Vagina (tissue), 2 donors: ENCODE data around the gene ARHGAP31. TPM values are rescaled to one million over a fixed set of nuclear protein-coding genes. Genes with fewer than 3 reads are reported as not detected.
"Not testable (repeated sequence)": the region's sequence is repeated elsewhere in the genome, so short reads cannot be mapped to it uniquely, and the experiment has no call there.

Experiments used
- DNase-seq, 2 donors: peaks; one replicate each; pipeline ENCODE4 v3.0.0-alpha.2; 2017; ENCODE audit errors: extremely low spot score in 2 of 2
- H3K27ac ChIP-seq: fragments of 200-600 bp; sonication (generic); one replicate; pipeline ENCODE4 v1.5.1; 2019
- H3K27me3 ChIP-seq: fragments of 200-600 bp; sonication (generic); one replicate; pipeline ENCODE4 v1.5.1; 2019
- H3K36me3 ChIP-seq, 2 donors: fragments of 200-600 bp; sonication (generic); one replicate each; pipeline ENCODE4 v1.5.1; 2017 to 2019
- H3K4me1 ChIP-seq: fragments of 200-600 bp; sonication (generic); one replicate; pipeline ENCODE4 v1.5.1; 2019
- H3K4me3 ChIP-seq, 2 donors: fragments of 200-600 bp; sonication (generic); 1 replicate in 1 of 2; 2 replicates in 1 of 2; pipeline ENCODE4 v1.5.1; 2016 to 2019
- H3K9me3 ChIP-seq: fragments of 200-600 bp; sonication (generic); one replicate; pipeline ENCODE4 v1.5.1; 2019
- CTCF ChIP-seq, 3 experiments: fragments of 450-650 bp in 2 of 3; fragments of 200-600 bp in 1 of 3; sonication (generic) in 1 of 3; IDR thresholded peaks; one replicate each; pipeline ENCODE4 v1.5.1; 2017 to 2019; ENCODE audit warnings: antibody characterized with exemption in 3 of 3, mild to moderate bottlenecking in 2 of 3, moderate library complexity in 2 of 3
- POLR2A ChIP-seq, 2 donors: fragments of 450-650 bp; IDR thresholded peaks; one replicate each; pipeline ENCODE4 v1.6.1; 2017; ENCODE audit warnings: antibody characterized with exemption in 2 of 2, mild to moderate bottlenecking in 2 of 2, moderate library complexity in 2 of 2
- POLR2AphosphoS5 ChIP-seq, 2 donors: sonication (generic); formaldehyde crosslinking; IDR thresholded peaks; one replicate each; pipeline ENCODE4 v1.9.0; 2017; ENCODE audit warnings: antibody characterized with exemption in 2 of 2, mild to moderate bottlenecking in 2 of 2, low read depth in 1 of 2; ENCODE audit not compliant: insufficient read depth in 1 of 2
- intact Hi-C: fragments of 100-400 bp; cut with DNase I; formaldehyde crosslinking; loops from one replicate; pipeline ENCODE4 v1.15.1; 2023
- total RNA-seq: library from RNA; depleted of rRNA; stranded (reverse); fragments of >200 nt; gene quantifications from one replicate; pipeline ENCODE4 v1.2.3, GENCODE V29; 2016

Gene ARHGAP31
- total RNA-seq, 1 donor from 2014 or later, result 13.0 TPM

DNA sequence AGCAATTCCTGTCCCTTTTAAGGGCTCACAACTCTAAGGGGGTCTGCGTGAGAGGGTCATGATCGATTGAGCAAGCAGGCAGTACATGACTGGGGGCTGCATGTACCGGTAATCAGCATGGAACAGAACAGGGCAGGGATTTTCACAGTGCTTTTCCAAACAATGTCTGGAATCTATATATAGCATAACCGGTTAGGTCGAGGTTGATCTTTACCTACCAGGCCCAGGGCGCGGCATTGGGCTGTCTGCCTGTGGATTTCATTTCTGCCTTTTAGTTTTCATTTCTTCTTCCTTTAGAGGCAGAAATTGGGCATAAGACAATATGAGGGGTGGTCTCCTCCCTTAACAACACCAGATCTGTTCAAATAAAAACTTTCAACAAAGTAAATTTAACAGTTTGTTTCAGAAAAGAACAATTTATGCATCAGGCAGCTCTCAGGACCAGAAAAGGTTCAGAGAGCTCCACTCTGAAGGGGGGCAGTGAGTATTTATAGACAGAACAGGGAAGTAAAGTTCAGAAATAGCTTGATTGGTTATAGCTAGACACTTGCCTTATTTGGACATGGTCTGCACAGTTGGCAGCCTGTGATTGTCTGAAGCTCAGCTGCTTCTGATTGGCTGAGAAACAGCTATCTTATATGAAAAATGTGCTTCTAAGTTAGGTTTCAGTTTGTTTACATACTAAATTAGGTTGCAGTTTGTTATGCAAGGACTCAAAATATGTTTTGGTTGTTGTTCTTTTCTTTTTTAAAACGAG lies 36.4 kb upstream of the ARHGAP31 start:
- Histone ChIP-seq H3K27me3 (no peaks in the 10 kb centered on the region), H3K27ac (peak overlapping the region; percentile 33), H3K36me3 (no peaks in the 10 kb centered on the region), H3K4me1 (peaks cover 7% of the 10 kb centered on the region), H3K4me3 (no peak overlapping the region), H3K9me3 (no peaks in the 10 kb centered on the region)
- DNase-seq, result no peak
- intact Hi-C loops, result no loop called here
- TF ChIP-seq CTCF (IDR thresholded peaks at IDR 0.05) (no peak), POLR2A (IDR thresholded peaks at IDR 0.05) (no peak), POLR2AphosphoS5 (IDR thresholded peaks at IDR 0.05; ENCODE audit: insufficient read depth in 1 of 2, low read depth in 1 of 2) (no peak)

- no peaks in the 10 kb centered on the region for H3K27me3 ChIP-seq
- H3K9me3 ChIP-seq, result no peaks in the 10 kb centered on the region
- peaks cover 7% of the 10 kb centered on the region for H3K4me1 ChIP-seq
- no peak for DNase-seq
- H3K36me3 ChIP-seq, result no peaks in the 10 kb centered on the region
- intact Hi-C loops, result no loop called here
- H3K27ac ChIP-seq, result no peak overlapping the region
- TF ChIP-seq CTCF (IDR thresholded peaks at IDR 0.05), result no peak
- TF ChIP-seq POLR2AphosphoS5 (IDR thresholded peaks at IDR 0.05; ENCODE audit: insufficient read depth in 1 of 2, low read depth in 1 of 2), result no peak
- TF ChIP-seq POLR2A (IDR thresholded peaks at IDR 0.05), result no peak
- no peak overlapping the region for H3K4me3 ChIP-seq
These were observed 35.3 kb upstream of the ARHGAP31 start for GRCh38 chr3:119258915-119259314.

GRCh38 chr3:119259821-119260220 lies 34.4 kb upstream of the ARHGAP31 start:
- intact Hi-C loops, result no loop called here
- TF ChIP-seq POLR2A (IDR thresholded peaks at IDR 0.05), result no peak
- no peak for TF ChIP-seq CTCF (IDR thresholded peaks at IDR 0.05)
- TF ChIP-seq POLR2AphosphoS5 (IDR thresholded peaks at IDR 0.05; ENCODE audit: insufficient read depth in 1 of 2, low read depth in 1 of 2), result no peak

GRCh38 chr3:119261055-119261454 lies 33.1 kb upstream of the ARHGAP31 start:
- Histone ChIP-seq H3K27ac (no peak overlapping the region), H3K27me3 (no peaks in the 10 kb centered on the region), H3K4me1 (peaks cover 7% of the 10 kb centered on the region), H3K36me3 (no peaks in the 10 kb centered on the region), H3K4me3 (no peak overlapping the region), H3K9me3 (no peaks in the 10 kb centered on the region)
- intact Hi-C loops, result no loop called here
- no peak for DNase-seq
- TF ChIP-seq POLR2A (IDR thresholded peaks at IDR 0.05) (no peak), CTCF (IDR thresholded peaks at IDR 0.05) (no peak), POLR2AphosphoS5 (IDR thresholded peaks at IDR 0.05; ENCODE audit: insufficient read depth in 1 of 2, low read depth in 1 of 2) (no peak)

More at GRCh38 chr3:119259821-119260220, 34.4 kb upstream of the ARHGAP31 start:
- peaks cover 7% of the 10 kb centered on the region for H3K4me1 ChIP-seq
- H3K36me3 ChIP-seq, result no peaks in the 10 kb centered on the region
- no peaks in the 10 kb centered on the region for H3K9me3 ChIP-seq
- no peak overlapping the region for H3K27ac ChIP-seq
- H3K27me3 ChIP-seq, result no peaks in the 10 kb centered on the region
- no peak for DNase-seq
- no peak overlapping the region for H3K4me3 ChIP-seq

DNA sequence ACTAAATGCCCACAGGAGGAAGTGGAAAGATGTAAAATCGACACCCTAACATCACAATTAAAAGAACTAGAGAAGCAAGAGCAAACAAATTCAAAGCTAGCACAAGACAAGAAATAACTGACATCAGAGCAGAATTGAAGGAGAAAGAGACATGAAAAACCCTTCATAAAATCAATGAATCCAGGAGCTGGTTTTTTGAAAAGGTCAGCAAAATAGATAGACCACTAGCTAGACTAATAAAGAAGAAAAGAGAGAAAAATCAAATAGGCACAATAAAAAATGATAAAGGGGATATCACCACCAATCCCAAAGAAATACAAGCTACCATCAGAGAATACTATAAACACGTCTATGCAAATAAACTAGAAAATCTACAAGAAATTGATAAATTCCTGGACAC lies 24.0 kb upstream of the ARHGAP31 start:
- DNase-seq, result not testable (repeated sequence)

More for the DNA sequence above, 24.0 kb upstream of the ARHGAP31 start:
- H3K4me1 ChIP-seq, intact Hi-C loops, H3K4me3 ChIP-seq, H3K36me3 ChIP-seq, H3K27me3 ChIP-seq, H3K9me3 ChIP-seq, H3K27ac ChIP-seq: not testable (repeated sequence)
